GM20431 (cell line): Measurements from ENCODE around the gene DIAPH3.

Experiments used
- in situ Hi-C: fragments of 300-500 bp; cut with MseI, MboI; formaldehyde crosslinking; loops from one replicate; pipeline ENCODE4 v1.15.0; 2020; ENCODE audit warnings: low sequenced_read_pairs; ENCODE audit not compliant: unreplicated experiment

Gene DIAPH3

DNA sequence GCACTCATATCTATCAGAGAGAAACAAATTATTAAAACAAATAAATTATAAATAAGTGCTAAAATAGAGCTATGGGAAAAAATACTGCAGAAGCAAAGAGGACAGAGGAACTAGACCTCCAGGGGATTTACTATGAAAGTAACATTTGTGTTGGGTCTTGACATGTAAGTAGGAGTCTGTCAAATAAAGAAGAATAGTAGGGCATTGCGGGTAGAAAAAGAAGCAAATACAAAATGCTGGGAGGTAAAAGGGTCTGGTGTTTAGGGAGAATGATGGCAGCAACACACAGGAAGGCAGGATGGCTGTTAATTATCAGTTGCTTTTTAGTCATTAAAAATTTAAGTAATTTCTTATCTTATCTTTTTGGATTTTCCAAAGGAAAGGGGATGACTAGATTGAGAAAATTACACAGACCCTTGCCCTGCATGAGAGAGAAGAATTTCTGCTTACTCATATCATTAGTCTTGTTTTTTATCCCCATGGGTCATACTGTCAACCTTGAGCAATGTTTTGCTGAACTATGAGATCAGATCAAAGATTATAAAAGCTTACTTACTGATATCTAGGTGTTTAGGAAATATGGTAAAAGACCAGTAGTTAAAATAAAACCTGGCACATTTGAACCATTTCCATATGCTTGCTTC is 472.7 kb downstream of the DIAPH3 start:
- in situ Hi-C loops, result no loop called here

DNA sequence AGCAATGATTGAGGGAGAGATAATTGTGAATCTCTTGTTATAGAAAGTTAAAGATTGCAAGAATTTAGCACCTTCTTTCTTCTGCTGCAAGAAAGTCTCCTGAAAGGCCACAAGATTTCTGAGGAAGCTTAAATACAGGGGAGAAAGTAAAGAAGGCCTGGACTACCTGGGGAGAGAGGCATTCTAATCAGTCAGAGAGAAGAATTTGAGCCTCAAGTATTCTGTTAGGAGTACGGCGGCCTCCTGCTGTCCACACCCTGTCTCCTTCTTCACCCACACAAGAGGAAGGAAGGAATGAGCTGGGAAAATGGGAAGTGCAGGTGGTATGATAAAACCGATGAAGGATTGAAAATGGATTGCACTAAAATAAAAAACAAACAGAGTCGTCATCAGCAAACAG is 474.7 kb downstream of the DIAPH3 start:
- in situ Hi-C loops, result no loop called here

DNA sequence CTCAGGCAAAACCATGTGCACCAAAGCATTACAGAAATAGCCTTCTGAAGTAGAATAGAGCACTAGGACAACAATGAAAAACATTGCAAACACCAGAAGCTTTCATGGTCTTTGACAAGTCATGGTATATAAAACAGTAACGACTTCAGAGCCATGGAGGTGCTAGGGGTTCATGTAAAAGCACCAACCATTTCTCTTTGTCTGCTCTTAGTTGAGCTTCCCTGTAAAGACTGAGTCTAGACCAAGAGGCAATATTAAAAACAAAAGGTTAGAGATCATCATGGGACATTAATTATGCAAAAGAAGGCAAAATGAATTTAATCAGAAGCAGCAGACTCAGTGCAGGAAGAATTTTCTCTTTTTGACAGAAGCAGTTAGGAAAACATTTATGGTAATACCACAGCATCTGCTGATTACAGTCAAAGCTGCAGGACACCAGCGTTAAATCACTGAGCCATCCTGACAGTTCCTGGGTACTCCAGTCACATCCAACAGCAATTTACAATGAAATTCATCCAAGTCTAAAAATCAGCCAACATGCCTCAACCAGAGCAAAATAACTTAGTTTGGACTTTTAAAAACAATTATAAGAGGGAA is 476.8 kb downstream of the DIAPH3 start:
- in situ Hi-C loops, result no loop called here

DNA sequence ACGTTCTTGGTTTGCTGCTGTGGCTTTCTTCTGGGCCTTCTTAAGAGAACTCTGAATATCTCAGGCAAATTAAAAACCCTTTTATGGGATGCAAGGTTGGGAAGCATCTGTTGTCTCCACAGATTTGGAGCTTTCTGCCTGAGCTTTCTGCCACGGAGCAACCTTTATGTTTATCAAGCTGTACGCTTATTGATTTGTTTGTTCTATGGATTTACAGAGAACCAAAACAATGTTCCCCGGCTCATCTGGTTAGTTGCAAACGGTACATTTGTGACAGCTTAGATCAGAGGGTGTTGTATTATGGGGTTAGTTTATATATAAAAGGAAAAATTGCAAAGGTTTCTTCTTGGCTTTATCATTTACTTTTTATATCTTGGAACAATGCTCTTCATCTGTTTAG is 479.6 kb downstream of the DIAPH3 start:
- in situ Hi-C loops, result no loop called here

DNA sequence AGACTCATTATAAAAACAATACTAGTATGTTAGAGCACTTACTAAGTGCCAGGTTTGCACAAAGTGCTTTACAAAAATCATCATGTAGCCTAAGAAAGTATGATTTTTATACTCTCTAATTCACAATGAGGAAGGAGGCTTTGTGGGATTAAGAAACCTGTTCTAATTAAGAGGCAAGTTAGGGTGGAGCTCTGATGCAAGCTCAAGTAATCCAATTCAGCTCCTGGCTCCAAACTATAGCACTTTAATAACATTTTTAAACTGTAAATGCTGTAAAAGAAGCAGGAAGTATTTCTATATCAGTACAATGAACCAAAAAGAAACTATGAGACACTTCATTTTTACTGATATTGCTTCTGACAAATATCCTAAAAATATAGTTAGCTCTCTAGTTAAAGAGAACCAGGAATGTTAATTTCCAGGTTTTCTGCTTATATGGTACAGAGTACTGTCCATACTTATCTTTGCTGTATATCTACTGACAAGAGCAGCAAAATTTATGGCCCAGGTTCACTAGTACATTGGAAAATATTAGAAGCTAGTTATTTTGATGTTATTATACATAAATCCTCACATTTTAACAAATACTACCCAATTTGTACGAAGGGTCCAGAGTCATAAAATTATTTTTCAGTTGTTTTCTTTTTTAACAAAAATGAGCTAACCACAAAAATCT is 482.0 kb downstream of the DIAPH3 start:
- in situ Hi-C loops, result no loop called here

DNA sequence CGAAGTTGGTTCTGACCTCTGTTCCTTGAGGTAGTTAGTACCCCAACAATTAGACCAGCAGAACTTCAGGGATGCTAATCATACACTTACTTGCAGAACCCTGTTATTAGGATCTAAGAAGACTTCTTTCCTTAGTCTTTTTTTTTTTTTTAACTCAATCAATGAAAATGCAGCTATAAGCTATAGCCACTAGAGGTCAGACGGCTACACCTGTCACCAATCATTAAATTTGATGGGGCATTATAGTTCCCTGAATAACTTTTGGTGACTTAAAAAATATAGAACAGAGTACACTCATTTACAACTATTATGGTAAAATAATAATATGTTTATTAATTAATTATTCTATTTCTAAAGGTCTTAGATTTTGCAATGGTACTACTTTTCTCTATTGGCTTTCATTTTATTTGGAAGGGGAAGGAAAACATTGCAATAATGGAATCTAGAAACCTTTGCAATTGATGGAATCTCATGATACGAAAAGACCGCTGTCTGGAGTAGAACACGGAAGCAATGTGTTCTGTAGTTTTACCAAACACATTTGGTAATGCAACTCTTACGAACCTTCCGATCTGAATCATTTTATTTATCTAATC is 483.2 kb downstream of the DIAPH3 start:
- in situ Hi-C loops, result no loop called here

DNA sequence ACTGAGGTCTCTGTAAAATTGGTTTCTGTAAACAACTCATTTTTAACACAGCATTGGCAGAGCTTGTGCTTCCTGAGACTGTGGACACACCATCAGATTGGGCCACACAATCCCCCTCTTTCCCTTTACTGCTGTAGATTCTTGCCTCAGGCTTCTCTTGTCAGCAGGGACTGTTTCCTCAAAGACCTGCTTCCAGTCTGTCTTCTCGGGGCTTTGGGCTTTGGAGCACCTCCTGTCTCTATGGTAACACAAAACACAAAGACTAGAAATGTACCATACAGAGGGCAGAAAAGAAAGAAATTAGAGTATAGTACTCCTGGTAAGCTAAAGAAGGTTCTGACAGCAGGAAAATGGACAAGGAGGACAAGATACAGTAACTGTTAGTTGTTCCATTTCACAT is 484.5 kb downstream of the DIAPH3 start:
- in situ Hi-C loops, result no loop called here

DNA sequence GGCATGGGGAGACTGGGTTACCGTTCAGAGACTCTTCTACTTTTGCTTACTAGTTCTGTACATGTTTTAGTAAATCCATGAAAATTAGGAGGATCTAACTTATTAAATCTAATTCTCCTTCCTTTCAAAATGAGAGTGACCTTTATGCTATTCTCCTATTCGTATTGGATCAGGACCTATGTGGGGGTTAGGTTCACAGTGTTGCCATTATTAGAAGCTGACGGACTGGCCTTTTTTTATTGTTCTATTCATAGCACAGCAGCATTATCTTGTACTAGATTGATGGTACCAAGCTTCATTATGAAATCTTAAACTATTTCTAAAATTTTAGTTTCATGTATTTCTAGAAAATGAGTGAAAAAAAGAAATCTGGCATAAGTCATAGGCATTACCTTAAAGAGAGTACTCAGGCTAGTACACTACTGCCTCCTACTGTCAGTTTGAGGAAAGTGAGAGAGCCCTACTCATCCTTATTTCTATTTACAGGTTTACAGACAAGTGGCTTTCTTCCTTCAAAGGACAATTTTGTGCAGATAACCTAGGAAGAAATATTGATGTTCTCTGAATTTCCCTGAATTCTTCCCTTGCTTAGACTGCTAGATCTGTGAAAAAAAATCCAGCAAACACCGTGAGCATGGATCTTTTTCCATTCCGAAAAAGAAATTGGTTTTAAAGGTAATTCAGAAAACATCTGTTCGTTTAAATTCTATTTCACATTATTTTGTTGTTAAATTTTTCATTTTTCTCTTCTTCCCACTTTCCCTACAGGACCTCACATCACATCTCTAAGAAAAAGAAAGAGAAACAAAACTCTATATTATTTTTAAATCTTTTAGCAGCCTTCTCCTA is 485.5 kb downstream of the DIAPH3 start:
- in situ Hi-C loops, result no loop called here

DNA sequence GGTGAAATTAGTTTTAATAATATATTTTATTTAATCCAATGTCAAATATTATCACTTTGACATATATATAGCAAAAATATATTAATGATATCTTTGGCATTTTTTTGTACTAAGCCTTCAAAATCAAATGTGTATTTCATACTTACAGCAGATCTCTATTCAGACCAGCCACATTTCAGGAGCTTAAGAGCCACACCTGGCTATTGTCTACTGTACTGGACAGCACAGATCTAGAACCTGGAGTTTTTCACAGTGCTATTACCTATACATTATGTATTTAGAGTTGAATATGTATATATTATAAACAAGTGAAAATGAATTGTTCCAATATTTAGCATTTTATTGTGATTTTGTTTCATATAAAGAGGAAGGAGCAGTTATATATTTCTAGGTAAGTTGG is 486.3 kb downstream of the DIAPH3 start:
- in situ Hi-C loops, result no loop called here

DNA sequence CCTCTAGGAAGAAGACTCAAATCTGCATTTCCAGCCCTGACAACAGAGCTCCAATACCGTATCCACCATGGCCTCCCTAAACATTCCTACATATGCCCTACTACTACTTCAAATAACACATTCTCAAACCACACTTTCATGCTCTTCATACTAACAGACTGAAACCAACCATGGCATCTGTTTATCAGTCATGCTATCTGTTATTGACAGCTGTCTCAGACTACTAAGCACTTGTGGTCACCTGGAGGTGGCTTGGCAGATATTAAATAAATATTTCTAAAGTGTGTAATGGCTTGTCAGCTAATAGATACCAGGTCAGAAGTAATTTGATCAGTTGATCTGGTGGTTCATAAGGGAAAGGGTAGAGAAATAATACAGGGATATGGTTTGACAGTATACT is 489.1 kb downstream of the DIAPH3 start:
- in situ Hi-C loops, result loop anchor here (25.0 kb wide), 1 partner anchor 663 kb away; no protein-coding TSS in a partner anchor

DNA sequence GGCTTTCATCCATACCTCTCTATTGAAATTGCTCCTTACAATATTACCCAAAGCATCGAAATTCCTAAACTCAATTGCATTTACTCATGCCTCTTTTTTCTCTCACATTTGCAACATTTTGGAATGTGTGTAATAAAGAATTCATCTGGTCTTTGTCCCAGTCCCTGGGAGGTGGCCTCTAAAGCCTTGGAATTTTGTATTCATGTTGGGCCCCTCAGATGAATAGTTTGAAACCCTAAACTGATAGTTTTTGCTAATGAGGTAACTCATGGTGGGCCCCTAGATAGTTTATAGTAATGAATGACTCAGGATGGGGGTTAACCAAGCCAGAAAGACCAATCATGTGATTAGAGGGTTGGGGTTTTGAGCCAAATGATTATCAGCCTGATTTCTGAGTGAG is 490.4 kb downstream of the DIAPH3 start:
- in situ Hi-C loops, result loop anchor here (25.0 kb wide), 1 partner anchor 664 kb away; no protein-coding TSS in a partner anchor

DNA sequence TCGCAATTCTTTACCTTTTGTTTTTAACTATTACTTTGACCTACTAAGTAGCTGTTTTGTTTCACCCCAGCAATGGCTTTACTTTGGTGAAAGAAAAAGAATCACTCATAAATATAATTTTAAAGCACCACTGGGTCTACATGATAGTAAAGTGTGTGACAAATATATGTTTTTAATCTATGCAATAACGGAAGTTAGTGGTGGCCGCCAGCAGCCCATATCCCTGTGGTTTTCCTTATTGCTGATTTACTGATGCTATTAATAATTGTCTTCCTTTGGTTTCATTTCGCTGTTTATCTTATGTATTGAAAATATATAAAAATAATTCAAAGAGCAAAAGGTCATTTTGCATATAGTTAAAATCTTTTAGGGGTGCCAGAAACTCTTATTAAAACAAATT is 491.3 kb downstream of the DIAPH3 start:
- in situ Hi-C loops, result loop anchor here (25.0 kb wide), 1 partner anchor 665 kb away; no protein-coding TSS in a partner anchor

DNA sequence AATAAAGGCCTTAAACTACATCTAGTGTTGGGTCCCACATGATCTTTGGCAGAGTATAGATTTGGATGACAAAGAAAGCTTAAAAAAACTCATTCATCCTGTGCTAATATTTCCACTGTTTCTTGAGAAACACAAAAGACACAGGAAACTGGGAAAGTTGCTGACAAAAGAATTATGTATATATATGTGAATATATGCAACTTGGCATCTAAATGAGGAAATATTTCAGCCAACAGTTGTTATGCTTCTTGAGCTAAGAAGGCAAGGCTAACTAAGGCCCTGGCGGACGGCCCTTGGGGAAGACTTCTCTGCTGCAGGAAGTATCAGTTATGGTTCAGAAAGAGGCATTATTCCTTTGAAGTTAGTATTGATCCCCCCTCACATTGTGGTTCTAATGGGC is 491.8 kb downstream of the DIAPH3 start:
- in situ Hi-C loops, result loop anchor here (25.0 kb wide), 1 partner anchor 665 kb away; no protein-coding TSS in a partner anchor

DNA sequence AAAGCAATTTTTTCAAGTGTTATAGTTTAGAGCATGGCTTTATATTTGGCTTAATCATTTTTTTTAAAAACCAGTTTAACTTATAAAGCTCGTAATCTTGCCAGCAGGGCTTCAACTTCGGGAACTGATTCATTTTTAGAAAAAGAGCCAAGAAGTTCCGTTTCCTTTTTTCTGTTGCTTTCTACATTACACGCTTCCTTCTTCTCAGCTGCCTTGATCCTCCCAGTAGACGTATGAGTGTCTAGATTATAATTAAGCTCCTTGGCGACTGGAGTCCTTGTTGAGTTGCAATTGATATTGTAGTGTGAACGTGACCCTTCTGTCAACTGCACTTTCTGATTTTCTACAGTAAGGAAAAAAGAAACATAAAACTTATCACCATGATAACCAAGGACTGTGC is 497.2 kb downstream of the DIAPH3 start:
- in situ Hi-C loops, result loop anchor here (25.0 kb wide), 1 partner anchor 671 kb away; no protein-coding TSS in a partner anchor

DNA sequence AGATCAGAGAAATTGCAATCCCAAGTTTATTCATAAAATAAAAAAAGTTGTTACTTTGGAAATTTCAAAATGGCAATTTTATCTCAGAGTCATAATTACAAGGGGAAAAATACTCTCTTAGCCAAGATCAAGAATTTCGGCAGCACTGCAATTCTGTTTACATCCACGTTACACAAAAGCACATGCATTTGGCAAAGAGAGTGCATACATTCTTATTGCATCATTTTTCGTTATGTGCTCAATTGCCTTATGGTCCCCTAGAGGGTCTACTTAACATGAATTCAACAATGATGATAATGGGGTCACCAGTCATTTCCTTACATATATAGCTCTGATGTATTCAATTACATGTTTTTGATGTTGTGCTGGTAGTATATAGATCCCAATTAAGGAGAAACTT is 498.0 kb downstream of the DIAPH3 start:
- in situ Hi-C loops, result loop anchor here (25.0 kb wide), 1 partner anchor 672 kb away; no protein-coding TSS in a partner anchor

DNA sequence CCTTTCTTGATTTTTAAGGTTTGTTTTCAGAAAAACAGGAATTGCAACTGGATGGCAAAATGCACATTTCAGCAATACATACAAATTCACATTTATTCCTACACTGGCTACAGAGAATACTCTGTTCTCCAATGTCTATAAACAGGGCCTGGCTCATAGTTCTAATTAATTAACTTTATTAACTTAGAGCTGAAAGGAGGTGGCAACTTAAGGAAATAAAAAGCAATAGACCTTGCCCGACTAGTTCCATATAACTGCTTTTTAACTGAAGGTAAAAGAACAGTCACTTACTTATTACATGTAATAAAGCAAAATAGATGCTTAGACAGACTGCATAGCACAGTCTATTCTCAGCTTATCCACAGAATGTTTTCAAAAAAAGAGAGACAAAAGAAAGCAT is 498.5 kb downstream of the DIAPH3 start:
- in situ Hi-C loops, result loop anchor here (25.0 kb wide), 1 partner anchor 672 kb away; no protein-coding TSS in a partner anchor

DNA sequence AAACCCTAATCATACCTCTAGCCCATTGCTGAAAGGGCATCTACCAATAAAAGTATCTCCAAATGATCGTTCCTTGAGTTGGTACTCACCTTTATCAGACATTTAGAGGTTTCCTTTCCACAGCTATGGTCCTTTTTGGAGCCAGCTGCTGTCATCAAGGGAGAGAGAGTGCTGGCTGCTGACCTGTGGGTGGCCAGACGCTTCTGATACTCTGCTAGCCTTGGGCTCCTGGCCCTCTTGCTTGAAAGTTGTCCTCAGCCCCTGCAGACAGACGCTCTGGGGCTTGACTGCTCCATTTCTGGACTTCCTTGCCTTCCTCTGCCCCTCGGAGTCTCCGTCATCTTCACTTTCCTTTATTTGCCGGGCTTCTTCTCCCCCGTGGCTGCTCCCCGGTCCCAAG is 499.1 kb downstream of the DIAPH3 start:
- in situ Hi-C loops, result loop anchor here (25.0 kb wide), 1 partner anchor 673 kb away; no protein-coding TSS in a partner anchor

DNA sequence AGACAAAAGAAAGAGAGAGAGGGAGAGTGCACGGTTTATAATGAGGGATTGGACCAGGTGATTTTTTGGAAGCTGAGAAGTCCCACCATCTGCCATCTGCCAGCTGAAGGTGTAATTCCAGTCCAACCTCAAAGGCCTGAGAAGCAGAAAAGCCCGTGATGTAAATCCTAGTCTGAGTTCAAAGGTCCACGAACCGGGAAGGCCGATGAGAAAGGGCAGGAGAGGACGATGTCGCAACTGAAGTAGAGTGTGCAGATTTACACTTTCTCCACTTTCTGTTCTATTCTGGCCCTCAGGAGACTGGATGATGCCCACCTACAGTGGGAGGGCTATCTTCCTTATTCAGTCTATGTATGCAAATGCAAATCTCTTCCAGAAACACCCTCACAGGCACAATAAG is 500.0 kb downstream of the DIAPH3 start:
- in situ Hi-C loops, result loop anchor here (25.0 kb wide), 1 partner anchor 674 kb away; no protein-coding TSS in a partner anchor

DNA sequence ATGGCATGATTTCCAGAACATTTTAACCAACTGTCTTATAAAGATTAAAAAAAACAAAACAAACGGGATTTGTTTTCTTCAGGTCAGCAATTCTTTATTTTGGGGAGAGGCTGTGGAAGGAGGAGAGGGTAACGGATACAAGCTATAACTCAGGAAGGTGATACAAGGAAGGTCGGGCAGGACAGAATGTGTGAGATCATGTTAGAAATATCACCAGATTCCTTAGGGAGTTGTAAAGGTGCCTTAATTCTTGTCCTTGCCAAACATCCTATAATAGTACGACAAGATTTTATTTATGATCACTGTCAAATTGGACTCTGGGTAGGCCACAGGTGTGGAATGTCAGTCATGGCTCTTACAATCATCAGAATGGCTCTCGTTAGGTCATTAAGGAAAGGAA is 503.1 kb downstream of the DIAPH3 start:
- in situ Hi-C loops, result loop anchor here (25.0 kb wide), 1 partner anchor 677 kb away; no protein-coding TSS in a partner anchor

DNA sequence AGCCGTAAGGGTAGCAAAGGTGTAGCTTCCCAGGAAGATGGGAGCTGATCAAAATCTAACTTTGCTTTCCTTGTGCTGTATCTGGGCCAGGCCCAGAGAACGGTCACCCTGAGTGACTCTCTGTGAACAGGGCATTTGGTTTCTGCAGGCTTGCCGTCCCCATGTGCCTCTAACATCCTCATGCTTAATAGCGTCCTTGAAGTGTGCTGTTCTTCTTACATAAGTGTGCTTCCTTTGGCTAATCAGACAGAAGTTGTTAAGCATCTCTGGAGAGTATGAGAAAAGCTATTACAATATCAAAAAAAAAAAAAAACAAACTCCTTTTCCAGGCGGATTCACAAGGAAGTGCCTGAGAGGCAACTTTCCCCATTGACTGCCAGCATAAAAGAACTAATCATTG is 503.7 kb downstream of the DIAPH3 start:
- in situ Hi-C loops, result loop anchor here (25.0 kb wide), 1 partner anchor 677 kb away; no protein-coding TSS in a partner anchor
